Activated CD8-positive, alpha-beta memory T cell treated with anti-CD3 and anti-CD28 coated beads for 4 hours (primary cell): ENCODE measurements around the gene SH3PXD2A.

Source experiments
- DNase-seq, 2 donors: peaks; one replicate each; pipeline ENCODE4 v3.0.0-alpha.2; 2020; ENCODE audit warnings: low read depth in 2 of 2

SH3PXD2A gene

DNA sequence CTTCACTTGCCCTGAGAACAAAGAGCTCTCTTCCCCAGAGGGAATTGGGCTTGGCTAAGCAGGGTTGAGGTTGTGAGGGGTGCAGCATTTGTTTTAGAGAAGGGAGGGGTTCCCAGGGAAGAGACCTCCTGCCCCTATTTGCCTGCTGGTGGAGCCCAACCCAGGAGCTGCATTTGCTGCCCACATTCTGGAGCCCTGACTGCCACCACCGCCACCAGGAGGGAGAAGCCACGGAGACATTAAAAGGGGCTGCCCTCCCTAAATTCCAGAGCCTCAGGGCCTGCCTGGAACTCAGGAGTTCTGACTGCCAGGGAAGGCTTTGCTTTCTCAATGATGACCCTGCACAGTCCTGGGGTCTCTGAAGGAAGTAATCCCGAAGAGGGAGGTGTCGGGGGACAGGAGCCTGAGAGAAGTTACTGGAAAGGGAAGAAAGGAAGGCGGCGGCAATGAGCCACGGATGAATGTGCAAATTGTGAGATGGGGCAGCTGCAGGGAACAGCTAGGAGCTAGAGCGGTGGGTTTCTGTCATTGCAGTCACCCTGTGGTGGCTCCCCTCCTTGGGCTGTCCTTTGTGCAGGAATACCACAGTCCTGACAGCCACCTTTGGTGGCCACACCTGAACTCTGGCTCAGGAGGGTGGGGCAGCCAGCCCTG lies 310.6 kb downstream of the SH3PXD2A start:
- DNase-seq = no peak
